K562 (cell line): Measurements from ENCODE around the gene FADD. TPM values are rescaled to one million over a fixed set of nuclear protein-coding genes. Genes with fewer than 3 reads are reported as not detected.

Source experiments
- ATAC-seq: fragments of 200-7000 bp; cut with Tn5 transposase; 3 replicates; pipeline ENCODE4 v1.9.1; 2020; ENCODE audit warnings: moderate library complexity
- BruUV-seq: library from RNA; stranded (reverse); fragments of 400-500 nt; replicated peaks from 2 replicates; lab custom pipeline; 2021; lab: Mats Ljungman, UMichigan
- CTCF ChIA-PET: fragments of 300-600 bp; formaldehyde crosslinking; extraction: SDS; loops from one replicate; lab custom pipeline; 2021; ENCODE audit warnings: low intra/inter-chr PET ratio; lab: Yijun Ruan, JAX
- POLR2A ChIA-PET: fragments of 300-600, 350-650 bp; sonication (Branson Sonifier 250); formaldehyde crosslinking; extraction: SDS; loops from one replicate; lab custom pipeline; 2021; ENCODE audit warnings: antibody characterized with exemption, inconsistent platforms; lab: Yijun Ruan, JAX
- DNase-seq, 4 experiments: peaks; one replicate each; pipeline versions ENCODE4 v3.0.0 to v3.0.0-alpha.2; 2011 to 2018; ENCODE audit warnings: low spot score in 3 of 4, mixed read lengths in 3 of 4; ENCODE audit errors: extremely low read depth in 1 of 4
- FAIRE-seq: peaks from 2 replicates; lab custom pipeline; 2011; peaks lifted over from hg19 to GRCh38; lab: Jason Lieb, UNC
- H2AFZ ChIP-seq: 2 replicates; pipeline ENCODE4 v1.6.0; 2011; ENCODE audit warnings: low read depth, low read length, control low read depth, inconsistent platforms
- H3K27ac ChIP-seq: fragments of 200-600 bp; 3 replicates; pipeline ENCODE4 v1.8.0; 2011; ENCODE audit warnings: low read depth, mild to moderate bottlenecking, control low read depth, inconsistent platforms, low read length, moderate library complexity, mixed read lengths; ENCODE audit errors: extremely low read depth
- H3K27me3 ChIP-seq, 2 experiments: fragments of 300-600 bp in 1 of 2; 2 replicates in 1 of 2; 3 replicates in 1 of 2; pipeline versions ENCODE4 v1.6.0 to v1.8.0; 2011; ENCODE audit warnings: inconsistent platforms in 2 of 2, low read length in 2 of 2, mild to moderate bottlenecking in 1 of 2, mixed read lengths in 1 of 2, moderate library complexity in 1 of 2; ENCODE audit not compliant: control insufficient read depth in 2 of 2, insufficient read depth in 2 of 2
- H3K36me3 ChIP-seq: fragments of 300-600 bp; 3 replicates; pipeline ENCODE4 v1.8.0; 2011; ENCODE audit warnings: mild to moderate bottlenecking, low read length, inconsistent platforms; ENCODE audit not compliant: control insufficient read depth, insufficient read depth
- H3K4me1 ChIP-seq, 2 experiments: fragments of 200-600 bp in 1 of 2; replicated peaks in 1 of 2; 2 replicates in 1 of 2; 3 replicates in 1 of 2; pipeline versions ENCODE4 v1.5.1 to v1.8.0; 2011; ENCODE audit warnings: inconsistent platforms in 2 of 2, low read length in 2 of 2, mild to moderate bottlenecking in 1 of 2, mixed read lengths in 1 of 2, moderate library complexity in 1 of 2; ENCODE audit not compliant: control insufficient read depth in 2 of 2, insufficient read depth in 2 of 2
- H3K4me2 ChIP-seq: 2 replicates; pipeline ENCODE4 v1.6.1; 2011; ENCODE audit warnings: low read length, control low read depth, inconsistent platforms, mixed read lengths; ENCODE audit not compliant: insufficient read depth
- H3K4me3 ChIP-seq: fragments of 200-600 bp; sonication (generic), shearing (Covaris generic); 2 replicates; pipeline ENCODE4 v1.5.1; 2016; ENCODE audit warnings: control low read depth, inconsistent platforms
- H3K79me2 ChIP-seq: fragments of 200-600 bp; 3 replicates; pipeline ENCODE4 v1.8.0; 2011; ENCODE audit warnings: low read length, inconsistent platforms; ENCODE audit not compliant: control insufficient read depth, insufficient read depth
- H3K9ac ChIP-seq, 2 experiments: 2 replicates each; pipeline versions ENCODE4 v1.6.0 to v1.6.1; 2011; ENCODE audit warnings: low read depth in 2 of 2, low read length in 2 of 2, control low read depth in 1 of 2, inconsistent platforms in 1 of 2, mild to moderate bottlenecking in 1 of 2, mixed read lengths in 1 of 2; ENCODE audit not compliant: insufficient read depth in 1 of 2
- H3K9me1 ChIP-seq: one replicate; pipeline ENCODE4 v1.6.0; 2011; ENCODE audit warnings: inconsistent platforms, mild to moderate bottlenecking, low read length, moderate library complexity; ENCODE audit not compliant: control insufficient read depth, insufficient read depth
- H3K9me3 ChIP-seq: replicated peaks from 2 replicates; pipeline ENCODE4 v1.5.1; 2011; ENCODE audit warnings: low read depth, low read length, inconsistent platforms; ENCODE audit not compliant: control insufficient read depth, insufficient read depth
- H4K20me1 ChIP-seq: replicated peaks from 2 replicates; pipeline ENCODE4 v1.6.1; 2011; ENCODE audit warnings: low read length, inconsistent platforms, mixed read lengths; ENCODE audit not compliant: control insufficient read depth, insufficient read depth
- ATF3 ChIP-seq, 2 experiments: fragments of 450-650 bp in 1 of 2; sonication (generic) in 1 of 2; formaldehyde crosslinking in 1 of 2; IDR thresholded peaks in 1 of 2; conservative IDR thresholded peaks in 1 of 2; 2 replicates each; pipeline versions ENCODE4 v1.6.1 to v1.8.1; 2016 to 2023; ENCODE audit warnings: mild to moderate bottlenecking in 2 of 2, moderate library complexity in 2 of 2, inconsistent platforms in 1 of 2, missing genetic modification reagents in 1 of 2
- CREB3 ChIP-seq: fragments of 450-650 bp; conservative IDR thresholded peaks from 2 replicates; pipeline ENCODE4 v1.6.1; 2016; ENCODE audit warnings: missing genetic modification characterization, low read depth, mild to moderate bottlenecking, missing compliant biosample characterization, moderate library complexity
- CTBP1 ChIP-seq: fragments of 450-650 bp; IDR thresholded peaks from 2 replicates; pipeline ENCODE4 v1.6.1; 2016; ENCODE audit warnings: borderline replicate concordance
- FOSL1 ChIP-seq: fragments of 200-800 bp; sonication (Bioruptor generic); conservative IDR thresholded peaks from 2 replicates; pipeline ENCODE4 v1.6.1; 2016; ENCODE audit warnings: missing genetic modification characterization, missing compliant biosample characterization
- LEF1 ChIP-seq: fragments of 450-650 bp; IDR thresholded peaks from 2 replicates; pipeline ENCODE4 v1.6.1; 2016; ENCODE audit warnings: mild to moderate bottlenecking
- NEUROD1 ChIP-seq: fragments of 150-350 bp; IDR thresholded peaks from 2 replicates; pipeline ENCODE4 v1.6.1; 2014; ENCODE audit warnings: borderline replicate concordance, low read length, low read depth; ENCODE audit not compliant: partially characterized antibody
- ZBTB9 ChIP-seq: fragments of 450-650 bp; formaldehyde crosslinking; IDR thresholded peaks from 2 replicates; pipeline ENCODE4 v1.4.0; 2020; ENCODE audit warnings: mild to moderate bottlenecking, moderate library complexity
- ZMIZ1 ChIP-seq, 2 experiments: fragments of 150-350 bp in 1 of 2; IDR thresholded peaks; 2 replicates each; pipeline ENCODE4 v1.6.1; 2012 to 2016; ENCODE audit warnings: low read depth in 2 of 2, low read length in 2 of 2, mild to moderate bottlenecking in 1 of 2, moderate library complexity in 1 of 2
- ZNF134 ChIP-seq: fragments of 250-450 bp; sonication (Bioruptor Pico); conservative IDR thresholded peaks from 2 replicates; pipeline ENCODE4 v1.4.0; 2020
- ZNF184 ChIP-seq: sonication (generic); formaldehyde crosslinking; IDR thresholded peaks from 2 replicates; pipeline ENCODE4 v1.5.0; 2020; ENCODE audit warnings: missing genetic modification reagents
- ZNF316 ChIP-seq: fragments of 450-650 bp; IDR thresholded peaks from 2 replicates; pipeline ENCODE4 v1.6.1; 2016
- ZNF444 ChIP-seq: fragments of 250-450 bp; sonication (Bioruptor Pico); IDR thresholded peaks from 2 replicates; pipeline ENCODE4 v1.4.0; 2020; ENCODE audit warnings: mild to moderate bottlenecking, moderate library complexity
- WGBS: fragments of 100-300 bp; shearing (Covaris generic); methylation state at CpG from one replicate; pipeline ENCODE4 v1.1.6; 2016; ENCODE audit warnings: low coverage, mixed read lengths; ENCODE audit not compliant: insufficient coverage; ENCODE audit errors: missing lambda C conversion rate; 5-methylcytosine and 5-hydroxymethylcytosine counted together
- in situ Hi-C: fragments of 300-500 bp; cut with MboI; formaldehyde crosslinking; loops from 4 replicates; pipeline ENCODE4 v1.15.0; 2018; ENCODE audit warnings: inconsistent platforms, mixed read lengths
- intact Hi-C: fragments of 100-400 bp; cut with micrococcal nuclease; formaldehyde crosslinking; loops from 2 replicates; pipeline ENCODE4 v1.14.2; 2022
- polyA plus RNA-seq, 8 experiments: library from polyadenylated mRNA; depleted of rRNA in 4 of 8; stranded (reverse) in 5 of 8; unstranded in 3 of 8; fragments of >200 nt; fragmentation: Nextera tagmentation in 2 of 8; fragmentation: Illumina TruSeq in 1 of 8; extraction: Ambion mirVana in 2 of 8; extraction: Trizol in 1 of 8; gene quantifications; 2 replicates each; pipeline versions ENCODE4 v1.2.1 to v1.2.3, GENCODE V29; 2011 to 2014; ENCODE audit warnings: inconsistent platforms in 1 of 8, missing spikeins in 1 of 8
- total RNA-seq, 7 experiments: library from RNA; depleted of rRNA in 6 of 7; stranded (reverse); fragments of >200 nt in 6 of 7; fragmentation: Illumina TruSeq in 2 of 7; extraction: Trizol in 2 of 7; gene quantifications; 2 replicates each; pipeline versions ENCODE4 v1.2.1 to v1.2.3, GENCODE V29; 2011 to 2021; ENCODE audit warnings: low replicate concordance in 1 of 7

FADD gene
- total and polyA plus RNA-seq, 9 of the 15 experiments (the other 6 are each of a cell fraction or from before 2014, with no cell fraction given): 0.29 to 26.9 (median 20.4) TPM

GRCh38 chr11:70247042-70247709, 44.1 kb downstream of the FADD start (continued):
- peak; percentile 35; the same call in 1 of the 2 replicates for TF ChIP-seq ATF3 (IDR thresholded peaks at IDR 0.05)
- TF ChIP-seq ATF3 (CRISPR knock-in tag; conservative IDR thresholded peaks at IDR 0.05): no peak
- no peak for TF ChIP-seq LEF1
- TF ChIP-seq ZNF444 (CRISPR knock-in tag): no peak

- CTCF ChIA-PET: no interaction called here
- Histone ChIP-seq H3K9ac (peak overlapping the region in 1 of 2 experiments; percentile 67; a peak in 1 of 4 replicates), H2AFZ (peak overlapping the region; percentile 59; the same call in 1 of the 2 replicates), H4K20me1 (no peaks in the 10 kb centered on the region), H3K9me1 (no peaks in the 10 kb centered on the region), H3K36me3 (no peaks in the 10 kb centered on the region), H3K79me2 (no peaks in the 10 kb centered on the region), H3K9me3 (no peaks in the 10 kb centered on the region), H3K4me1 (peaks cover 4 to 14% of the 10 kb centered on the region in 2 experiments; a peak in 3 of 5 replicates), H3K4me2 (peak overlapping the region; percentile 6; the same call in 1 of the 2 replicates), H3K27me3 (peaks cover 22 to 71% of the 10 kb centered on the region in 2 experiments; a peak in 4 of 5 replicates), H3K4me3 (no peak overlapping the region), H3K27ac (no peak overlapping the region)
- ATAC-seq: no peak
- 0 out of 2 replicates have a peak, but pooled peaks have one; percentile 0 for TF ChIP-seq CTBP1
- TF ChIP-seq NEUROD1: no peak
- TF ChIP-seq ZNF316: no peak
- TF ChIP-seq ZNF184 (CRISPR knock-in tag): no peak
- 0 out of 2 replicates have a peak, but pooled peaks have one; percentile 8 for TF ChIP-seq FOSL1 (tag)
- TF ChIP-seq ZNF134 (CRISPR knock-in tag): no peak
- TF ChIP-seq ZBTB9 (CRISPR knock-in tag): no peak
- no peak for TF ChIP-seq ZMIZ1 (IDR thresholded peaks at IDR 0.05; ENCODE audit: low read depth in 2 of 2, low read length in 2 of 2)
- TF ChIP-seq CREB3 (tag): no peak
- no peak for DNase-seq
- FAIRE-seq: no peak
- in situ Hi-C loops: no loop called here
- POLR2A ChIA-PET: interaction anchor here (0.8 kb wide), 1 partner anchor 15 kb away, joined by 3 read pairs; no protein-coding TSS in a partner anchor
- 18% methylated on average over 4 of the region's 4 CpGs for WGBS
- BruUV-seq: no TSS peak
- intact Hi-C loops: no loop called here
Measured at GRCh38 chr11:70247710-70248072, 44.6 kb downstream of the FADD start.
